ENCODE measurements around the gene TMEM106C. TPM values are rescaled to one million over a fixed set of nuclear protein-coding genes. Genes with fewer than 3 reads are reported as not detected.
A peak's percentile ranks its signal among the peaks of the same experiment; 100 is the strongest.

TMEM106C gene
- total RNA-seq, 1 experiment from 2014 or later: 99.4 TPM

DNA sequence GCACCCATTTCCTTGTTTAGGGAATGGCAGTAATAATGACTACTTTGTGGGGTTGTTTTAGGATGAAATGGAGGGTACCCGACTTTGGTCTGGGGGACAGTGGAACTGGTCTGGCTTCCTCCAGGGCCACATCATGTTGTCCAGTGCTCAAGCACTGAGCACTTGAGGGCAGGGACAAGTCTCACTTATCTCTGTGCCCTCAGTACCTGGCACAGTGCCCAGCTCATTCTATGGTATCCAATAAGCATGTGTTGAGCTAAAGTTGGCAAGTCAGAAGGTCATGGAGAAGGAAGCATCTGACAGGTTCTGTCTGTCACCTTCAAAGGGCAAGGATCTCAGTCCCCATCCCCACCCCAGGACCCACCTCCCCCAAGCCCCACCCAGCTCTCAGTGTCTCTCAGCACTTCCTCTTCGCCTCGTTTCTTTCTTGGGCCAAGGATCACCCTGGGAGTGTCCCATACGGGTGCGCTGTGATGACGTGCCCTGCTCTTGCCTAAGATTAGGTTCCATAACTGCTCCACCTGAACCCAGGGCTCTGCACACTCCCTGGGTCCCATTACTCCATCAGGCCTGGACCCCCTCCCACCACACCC, 24.3 kb upstream of the TMEM106C start:
- H3K4me3 ChIP-seq: no peak overlapping the region
- no TSS peak for BruUV-seq (replicated peaks)
- no peak for TF ChIP-seq EZH2 (IDR thresholded peaks at IDR 0.05; ENCODE audit: low read depth)
- TF ChIP-seq, protein P1, sequence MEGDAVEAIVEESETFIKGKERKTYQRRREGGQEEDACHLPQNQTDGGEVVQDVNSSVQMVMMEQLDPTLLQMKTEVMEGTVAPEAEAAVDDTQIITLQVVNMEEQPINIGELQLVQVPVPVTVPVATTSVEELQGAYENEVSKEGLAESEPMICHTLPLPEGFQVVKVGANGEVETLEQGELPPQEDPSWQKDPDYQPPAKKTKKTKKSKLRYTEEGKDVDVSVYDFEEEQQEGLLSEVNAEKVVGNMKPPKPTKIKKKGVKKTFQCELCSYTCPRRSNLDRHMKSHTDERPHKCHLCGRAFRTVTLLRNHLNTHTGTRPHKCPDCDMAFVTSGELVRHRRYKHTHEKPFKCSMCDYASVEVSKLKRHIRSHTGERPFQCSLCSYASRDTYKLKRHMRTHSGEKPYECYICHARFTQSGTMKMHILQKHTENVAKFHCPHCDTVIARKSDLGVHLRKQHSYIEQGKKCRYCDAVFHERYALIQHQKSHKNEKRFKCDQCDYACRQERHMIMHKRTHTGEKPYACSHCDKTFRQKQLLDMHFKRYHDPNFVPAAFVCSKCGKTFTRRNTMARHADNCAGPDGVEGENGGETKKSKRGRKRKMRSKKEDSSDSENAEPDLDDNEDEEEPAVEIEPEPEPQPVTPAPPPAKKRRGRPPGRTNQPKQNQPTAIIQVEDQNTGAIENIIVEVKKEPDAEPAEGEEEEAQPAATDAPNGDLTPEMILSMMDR (conservative IDR thresholded peaks at IDR 0.05): no peak
- no peaks in the 10 kb centered on the region for H3K79me2 ChIP-seq (ENCODE audit: low read depth)
- no peaks in the 10 kb centered on the region for H4K20me1 ChIP-seq (ENCODE audit: insufficient read depth)
- no peaks in the 10 kb centered on the region for H3K9me3 ChIP-seq (ENCODE audit: insufficient read depth, low read depth)
- no peak overlapping the region for H3K27ac ChIP-seq
- peaks cover 29% of the 10 kb centered on the region for H3K4me1 ChIP-seq (replicated peaks; ENCODE audit: insufficient read depth)
- DNase-seq: no peak
- ChIA-PET CTCF (no interaction called here), POLR2A (ENCODE audit: unreplicated experiment) (interaction anchor here (0.6 kb wide), 1 partner anchor 261 kb away, joined by 11 read pairs; no protein-coding TSS in a partner anchor)
- peaks cover 14% of the 10 kb centered on the region for H3F3A ChIP-seq (ENCODE audit: insufficient read depth, low read depth)
- no peak overlapping the region for H2AFZ ChIP-seq
- 0 out of 2 replicates have a peak overlapping the region, but pooled peaks have one; percentile 56 for H3K4me2 ChIP-seq
- no peaks in the 10 kb centered on the region for H3K9me2 ChIP-seq (ENCODE audit: insufficient read depth)
- H3K36me3 ChIP-seq (ENCODE audit: low read depth): no peaks in the 10 kb centered on the region
- H3K27me3 ChIP-seq (ENCODE audit: insufficient read depth, low read depth): no peaks in the 10 kb centered on the region
- intact Hi-C loops (cut with micrococcal nuclease; ENCODE audit: unreplicated experiment): no loop called here

DNA sequence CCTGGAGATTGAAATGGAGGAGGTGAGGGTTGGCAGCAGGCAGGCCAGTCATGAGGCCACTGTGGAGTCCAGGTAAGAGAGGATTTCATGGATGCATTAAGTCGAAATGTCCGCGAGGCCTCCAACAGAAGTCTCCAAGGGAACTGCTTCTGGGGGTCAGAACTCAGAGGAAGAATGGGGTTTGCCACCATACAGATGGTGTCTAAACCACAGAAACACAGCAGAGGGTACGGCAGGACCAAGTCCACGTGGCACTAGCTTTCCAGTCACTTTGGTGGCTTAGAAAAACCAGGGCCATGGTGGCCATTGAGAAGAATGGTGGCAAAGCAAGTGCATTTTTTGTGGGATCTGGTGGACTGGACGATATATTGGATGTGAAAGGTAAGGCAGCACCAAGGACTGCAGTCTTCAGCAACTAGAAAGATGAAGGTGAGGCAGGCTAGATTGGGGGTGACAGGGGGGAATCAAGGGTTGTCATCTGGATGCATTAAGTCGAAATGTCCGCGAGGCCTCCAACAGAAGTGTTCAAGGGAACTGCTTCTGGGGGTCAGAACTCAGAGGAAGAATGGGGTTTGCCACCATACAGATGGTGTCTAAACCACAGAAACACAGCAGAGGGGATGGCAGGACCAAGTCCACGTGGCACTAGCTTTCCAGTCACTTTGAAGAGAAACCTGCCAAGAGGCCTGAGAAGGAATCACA, 22.5 kb upstream of the TMEM106C start:
- H4K20me1 ChIP-seq (ENCODE audit: insufficient read depth): no peaks in the 10 kb centered on the region
- ChIA-PET POLR2A (ENCODE audit: unreplicated experiment) (interaction anchor here (0.7 kb wide), 1 partner anchor 106 kb away, joined by 9 read pairs; no protein-coding TSS in a partner anchor), CTCF (no interaction called here)
- TF ChIP-seq EZH2 (IDR thresholded peaks at IDR 0.05; ENCODE audit: low read depth): no peak
- TF ChIP-seq, protein P1 (conservative IDR thresholded peaks at IDR 0.05): no peak
- no peak overlapping the region for H3K4me2 ChIP-seq
- BruUV-seq (replicated peaks): no TSS peak
- no peaks in the 10 kb centered on the region for H3K79me2 ChIP-seq (ENCODE audit: low read depth)
- no peak overlapping the region for H3K27ac ChIP-seq
- H3F3A ChIP-seq (ENCODE audit: insufficient read depth, low read depth): peaks cover 16% of the 10 kb centered on the region
- H3K4me1 ChIP-seq (replicated peaks; ENCODE audit: insufficient read depth): peaks cover 41% of the 10 kb centered on the region
- H3K36me3 ChIP-seq (ENCODE audit: low read depth): no peaks in the 10 kb centered on the region
- no peak overlapping the region for H3K4me3 ChIP-seq
- DNase-seq: no peak
- no peaks in the 10 kb centered on the region for H3K9me3 ChIP-seq (ENCODE audit: insufficient read depth, low read depth)
- intact Hi-C loops (cut with micrococcal nuclease; ENCODE audit: unreplicated experiment): no loop called here
- H3K9me2 ChIP-seq (ENCODE audit: insufficient read depth): no peaks in the 10 kb centered on the region
- H2AFZ ChIP-seq: no peak overlapping the region
- no peaks in the 10 kb centered on the region for H3K27me3 ChIP-seq (ENCODE audit: insufficient read depth, low read depth)

DNA sequence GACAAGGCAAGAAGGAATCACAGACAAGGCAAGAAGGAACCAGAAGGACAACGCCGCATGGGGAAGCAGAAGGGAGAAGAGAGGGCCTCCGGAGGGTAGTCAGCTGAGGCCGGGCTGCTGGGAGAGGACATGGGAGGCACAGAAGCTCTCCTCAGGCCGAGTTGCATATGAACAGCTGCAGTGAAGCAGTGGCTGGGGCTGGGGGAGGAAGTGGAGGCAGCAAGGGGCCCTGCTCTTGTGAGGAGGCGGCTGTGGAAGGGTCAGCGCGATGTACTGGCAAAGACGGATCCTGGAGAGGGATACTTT, 22.0 kb upstream of the TMEM106C start:
- Histone ChIP-seq H3K4me1 (replicated peaks; ENCODE audit: insufficient read depth) (peaks cover 46% of the 10 kb centered on the region), H3K36me3 (ENCODE audit: low read depth) (no peaks in the 10 kb centered on the region), H3F3A (ENCODE audit: insufficient read depth, low read depth) (peaks cover 18% of the 10 kb centered on the region), H3K9me3 (ENCODE audit: insufficient read depth, low read depth) (no peaks in the 10 kb centered on the region), H3K4me2 (no peak overlapping the region), H3K79me2 (ENCODE audit: low read depth) (no peaks in the 10 kb centered on the region), H3K27me3 (ENCODE audit: insufficient read depth, low read depth) (no peaks in the 10 kb centered on the region), H4K20me1 (ENCODE audit: insufficient read depth) (no peaks in the 10 kb centered on the region), H3K4me3 (no peak overlapping the region), H3K27ac (no peak overlapping the region), H3K9me2 (ENCODE audit: insufficient read depth) (no peaks in the 10 kb centered on the region), H2AFZ (no peak overlapping the region)
- TF ChIP-seq, protein P1 (conservative IDR thresholded peaks at IDR 0.05): no peak
- TF ChIP-seq EZH2 (IDR thresholded peaks at IDR 0.05; ENCODE audit: low read depth): no peak
- ChIA-PET POLR2A (ENCODE audit: unreplicated experiment) (no interaction called here), CTCF (no interaction called here)
- intact Hi-C loops (cut with micrococcal nuclease; ENCODE audit: unreplicated experiment): no loop called here
- no peak for DNase-seq
- BruUV-seq (replicated peaks): no TSS peak
